Choroid plexus epithelial cell (primary cell): ENCODE measurements around the gene PPA2.

Experiments
- DNase-seq: peaks from one replicate; pipeline ENCODE4 v3.0.0-alpha.2; 2010; ENCODE audit warnings: low read depth
- H3K4me3 ChIP-seq: 2 replicates; pipeline ENCODE4 v1.5.1; 2011; ENCODE audit warnings: low read depth, mild to moderate bottlenecking, control low read depth, low read length, moderate library complexity
- TF ChIP-seq, protein P1 (sequence below): conservative IDR thresholded peaks from 2 replicates; pipeline ENCODE4 v1.5.1; 2011; ENCODE audit warnings: low read depth, mild to moderate bottlenecking, control low read depth, inconsistent platforms, low read length, moderate library complexity

The PPA2 gene

DNA sequence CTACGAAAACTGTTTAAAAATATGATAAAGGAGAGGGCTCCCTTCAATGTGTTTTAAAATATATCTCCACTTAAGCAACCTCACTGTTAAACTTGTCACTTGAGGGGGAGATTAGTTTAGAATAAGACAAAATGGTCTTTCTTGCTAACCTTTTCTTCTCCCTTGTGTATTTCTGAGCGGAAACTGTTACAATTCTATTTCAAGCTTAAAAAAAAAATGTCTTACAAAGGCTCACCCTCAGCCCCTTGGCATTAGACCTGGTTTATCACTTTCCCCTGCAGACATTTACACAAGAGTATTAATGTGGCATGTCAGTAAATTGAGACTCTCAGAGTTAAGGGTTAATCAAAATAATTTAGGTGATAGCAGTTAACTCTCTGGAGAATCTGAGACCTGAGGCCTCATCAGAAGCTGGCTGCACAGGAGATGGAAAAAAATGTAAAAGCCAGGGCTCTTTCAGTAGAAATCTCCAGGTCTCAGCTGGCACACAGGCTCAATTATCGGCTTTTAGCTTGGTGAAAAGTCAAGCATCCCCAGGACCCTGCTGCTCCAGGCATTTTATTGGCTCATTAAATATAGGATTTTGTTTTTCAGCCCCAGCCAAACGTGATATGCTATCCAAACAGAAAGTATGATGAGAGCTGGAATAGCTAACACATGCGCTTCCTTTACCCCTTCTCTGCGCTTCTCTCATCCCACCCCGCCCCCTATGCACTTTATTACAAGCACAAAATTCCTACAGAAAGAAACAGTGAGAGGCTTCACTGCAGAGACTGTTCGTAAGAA is 130.5 kb downstream of the PPA2 start:
- H3K4me3 ChIP-seq = no peak overlapping the region
- TF ChIP-seq, protein P1, sequence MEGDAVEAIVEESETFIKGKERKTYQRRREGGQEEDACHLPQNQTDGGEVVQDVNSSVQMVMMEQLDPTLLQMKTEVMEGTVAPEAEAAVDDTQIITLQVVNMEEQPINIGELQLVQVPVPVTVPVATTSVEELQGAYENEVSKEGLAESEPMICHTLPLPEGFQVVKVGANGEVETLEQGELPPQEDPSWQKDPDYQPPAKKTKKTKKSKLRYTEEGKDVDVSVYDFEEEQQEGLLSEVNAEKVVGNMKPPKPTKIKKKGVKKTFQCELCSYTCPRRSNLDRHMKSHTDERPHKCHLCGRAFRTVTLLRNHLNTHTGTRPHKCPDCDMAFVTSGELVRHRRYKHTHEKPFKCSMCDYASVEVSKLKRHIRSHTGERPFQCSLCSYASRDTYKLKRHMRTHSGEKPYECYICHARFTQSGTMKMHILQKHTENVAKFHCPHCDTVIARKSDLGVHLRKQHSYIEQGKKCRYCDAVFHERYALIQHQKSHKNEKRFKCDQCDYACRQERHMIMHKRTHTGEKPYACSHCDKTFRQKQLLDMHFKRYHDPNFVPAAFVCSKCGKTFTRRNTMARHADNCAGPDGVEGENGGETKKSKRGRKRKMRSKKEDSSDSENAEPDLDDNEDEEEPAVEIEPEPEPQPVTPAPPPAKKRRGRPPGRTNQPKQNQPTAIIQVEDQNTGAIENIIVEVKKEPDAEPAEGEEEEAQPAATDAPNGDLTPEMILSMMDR = no peak
- DNase-seq = peak; percentile 51

DNA sequence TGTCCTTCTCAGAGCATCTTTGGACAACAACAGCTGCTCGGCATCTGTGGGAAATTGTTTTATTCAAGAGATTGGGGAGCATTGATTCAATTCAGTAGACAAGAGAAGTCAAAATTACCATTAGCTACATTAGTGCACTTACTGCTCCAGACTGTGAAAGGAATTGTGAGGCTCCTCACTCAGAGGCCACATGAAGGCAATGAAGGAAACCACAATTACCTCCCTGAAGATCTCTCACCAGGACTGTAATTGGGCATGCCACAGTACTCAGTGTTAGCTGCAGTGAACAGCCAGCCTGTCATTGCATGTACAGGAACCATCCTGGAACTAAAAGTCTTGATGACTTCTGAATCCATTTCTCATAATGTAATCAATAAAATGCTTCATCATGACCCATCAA is 144.8 kb downstream of the PPA2 start:
- H3K4me3 ChIP-seq = no peak overlapping the region
- TF ChIP-seq, protein P1 = no peak
- DNase-seq = no peak

DNA sequence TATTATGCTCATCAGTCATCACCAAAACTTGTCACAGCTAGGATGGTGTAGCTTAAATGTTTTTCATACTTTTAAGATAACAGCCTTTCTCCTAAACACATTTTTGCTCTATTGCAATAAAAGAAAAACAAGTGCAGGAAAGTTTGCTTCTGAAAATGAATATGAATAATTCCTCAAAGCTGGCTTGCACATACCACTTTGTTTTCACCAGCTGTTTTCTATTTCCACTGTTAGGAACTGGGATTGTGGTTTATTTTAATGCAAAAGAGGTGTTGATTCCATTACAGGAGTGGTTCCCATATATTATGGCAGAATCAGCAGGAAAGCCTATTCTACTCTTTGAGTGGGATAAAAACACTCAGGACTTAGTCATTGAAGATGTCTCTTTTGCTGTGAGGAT is 145.9 kb downstream of the PPA2 start:
- no peak for DNase-seq
- no peak overlapping the region for H3K4me3 ChIP-seq
- TF ChIP-seq, protein P1 = no peak

DNA sequence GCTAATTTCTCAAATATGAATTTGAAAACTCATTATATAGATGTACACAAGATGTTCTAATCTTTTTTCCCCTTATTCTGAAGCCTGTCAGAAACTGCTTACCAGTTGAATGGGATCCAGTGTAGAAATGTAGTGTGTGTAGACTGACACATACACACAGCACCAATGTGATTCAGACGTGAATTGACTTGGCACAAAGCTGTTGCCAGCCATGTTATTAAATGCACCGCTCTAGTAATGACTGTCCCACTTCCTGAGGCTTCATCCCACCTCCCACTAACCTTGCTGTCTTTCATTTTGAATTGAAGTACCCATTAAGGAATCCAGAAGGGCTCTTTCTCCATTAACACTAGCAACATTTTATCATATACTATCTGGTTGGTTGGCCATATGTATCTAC is 146.6 kb downstream of the PPA2 start:
- no peak overlapping the region for H3K4me3 ChIP-seq
- TF ChIP-seq, protein P1 = no peak
- DNase-seq = no peak
